ENCODE measurements around the gene CAB39L.

CAB39L gene

GRCh38 chr13:49351871-49352270 lies 92.0 kb downstream of the CAB39L start:
- in situ Hi-C loops (cut with HindIII; ENCODE audit: low sequenced_read_pairs) = no loop called here
- no peak for DNase-seq (ENCODE audit: low read depth, low spot score)
- H3K4me3 ChIP-seq (ENCODE audit: low read depth, low read length) = no peak overlapping the region
- no peak for TF ChIP-seq CTCF (IDR thresholded peaks at IDR 0.05; ENCODE audit: low read depth, low read length)

GRCh38 chr13:49348751-49349150 lies 95.1 kb downstream of the CAB39L start:
- no peak for TF ChIP-seq CTCF (IDR thresholded peaks at IDR 0.05; ENCODE audit: low read depth, low read length)
- in situ Hi-C loops (cut with HindIII; ENCODE audit: low sequenced_read_pairs) = no loop called here

GRCh38 chr13:49347650-49348385 lies 96.0 kb downstream of the CAB39L start:
- no peak for DNase-seq (ENCODE audit: low read depth, low spot score)
- H3K4me3 ChIP-seq (ENCODE audit: low read depth, low read length) = no peak overlapping the region
- no peak for TF ChIP-seq CTCF (IDR thresholded peaks at IDR 0.05; ENCODE audit: low read depth, low read length)
- in situ Hi-C loops (cut with HindIII; ENCODE audit: low sequenced_read_pairs) = no loop called here

More at GRCh38 chr13:49348751-49349150, 95.1 kb downstream of the CAB39L start:
- no peak overlapping the region for H3K4me3 ChIP-seq (ENCODE audit: low read depth, low read length)
- no peak for DNase-seq (ENCODE audit: low read depth, low spot score)

GRCh38 chr13:49346460-49346859 lies 97.4 kb downstream of the CAB39L start:
- in situ Hi-C loops (cut with HindIII; ENCODE audit: low sequenced_read_pairs) = no loop called here
- no peak overlapping the region for H3K4me3 ChIP-seq (ENCODE audit: low read depth, low read length)
- no peak for DNase-seq (ENCODE audit: low read depth, low spot score)
- no peak for TF ChIP-seq CTCF (IDR thresholded peaks at IDR 0.05; ENCODE audit: low read depth, low read length)

GRCh38 chr13:49343731-49344130 lies 100.1 kb downstream of the CAB39L start:
- H3K4me3 ChIP-seq (ENCODE audit: low read depth, low read length) = no peak overlapping the region
- DNase-seq (ENCODE audit: low read depth, low spot score) = no peak
- TF ChIP-seq CTCF (IDR thresholded peaks at IDR 0.05; ENCODE audit: low read depth, low read length) = no peak
- in situ Hi-C loops (cut with HindIII; ENCODE audit: low sequenced_read_pairs) = no loop called here

GRCh38 chr13:49343255-49343654 lies 100.6 kb downstream of the CAB39L start:
- in situ Hi-C loops (cut with HindIII; ENCODE audit: low sequenced_read_pairs) = no loop called here

More at GRCh38 chr13:49343255-49343654, 100.6 kb downstream of the CAB39L start:
- no peak for TF ChIP-seq CTCF (IDR thresholded peaks at IDR 0.05; ENCODE audit: low read depth, low read length)
- H3K4me3 ChIP-seq (ENCODE audit: low read depth, low read length) = no peak overlapping the region
- DNase-seq (ENCODE audit: low read depth, low spot score) = no peak

Data from astrocyte of the spinal cord (primary cell).